OCI-LY3 (cell line): ENCODE results near the gene IQSEC1.

Experiments used
- EZH2phosphoT487 ChIP-seq: fragments of 200-600 bp; shearing (Covaris generic); IDR thresholded peaks from 2 replicates; pipeline ENCODE4 v1.6.1; 2018; ENCODE audit warnings: antibody characterized with exemption, mixed run types, low read depth
- TF ChIP-seq, protein P1 (sequence below): fragments of 200-600, 300-600 bp; sonication (generic); IDR thresholded peaks from 2 replicates; pipeline ENCODE4 v1.5.1; 2014; ENCODE audit warnings: antibody characterized with exemption, low read length, low read depth

DNA sequence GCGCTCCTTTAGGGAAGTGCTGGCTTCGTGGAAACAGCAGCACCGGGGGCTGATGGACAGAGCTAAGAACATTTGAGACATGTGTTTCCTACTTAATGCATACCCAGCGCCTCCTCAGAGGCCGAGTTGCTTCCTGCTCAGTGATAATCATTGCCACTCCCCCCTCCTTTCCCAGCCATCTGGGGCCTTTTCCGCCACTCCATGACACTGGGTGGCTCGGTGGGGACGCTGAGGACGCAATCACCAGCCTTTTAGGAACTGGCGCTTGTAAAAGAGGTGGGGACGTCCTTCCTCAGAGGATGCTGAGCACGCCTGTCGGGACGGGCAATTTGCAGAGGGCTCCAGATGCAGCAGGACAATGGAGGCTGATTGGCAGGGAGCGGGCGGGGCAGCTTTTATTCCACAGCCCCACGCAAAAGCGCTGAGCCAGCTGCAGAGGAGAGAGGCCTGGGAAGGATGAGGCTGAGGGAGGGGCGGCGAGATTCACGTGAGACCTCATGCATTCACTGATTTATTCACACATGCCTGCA is 22.2 kb upstream of the IQSEC1 start:
- TF ChIP-seq, protein P1, sequence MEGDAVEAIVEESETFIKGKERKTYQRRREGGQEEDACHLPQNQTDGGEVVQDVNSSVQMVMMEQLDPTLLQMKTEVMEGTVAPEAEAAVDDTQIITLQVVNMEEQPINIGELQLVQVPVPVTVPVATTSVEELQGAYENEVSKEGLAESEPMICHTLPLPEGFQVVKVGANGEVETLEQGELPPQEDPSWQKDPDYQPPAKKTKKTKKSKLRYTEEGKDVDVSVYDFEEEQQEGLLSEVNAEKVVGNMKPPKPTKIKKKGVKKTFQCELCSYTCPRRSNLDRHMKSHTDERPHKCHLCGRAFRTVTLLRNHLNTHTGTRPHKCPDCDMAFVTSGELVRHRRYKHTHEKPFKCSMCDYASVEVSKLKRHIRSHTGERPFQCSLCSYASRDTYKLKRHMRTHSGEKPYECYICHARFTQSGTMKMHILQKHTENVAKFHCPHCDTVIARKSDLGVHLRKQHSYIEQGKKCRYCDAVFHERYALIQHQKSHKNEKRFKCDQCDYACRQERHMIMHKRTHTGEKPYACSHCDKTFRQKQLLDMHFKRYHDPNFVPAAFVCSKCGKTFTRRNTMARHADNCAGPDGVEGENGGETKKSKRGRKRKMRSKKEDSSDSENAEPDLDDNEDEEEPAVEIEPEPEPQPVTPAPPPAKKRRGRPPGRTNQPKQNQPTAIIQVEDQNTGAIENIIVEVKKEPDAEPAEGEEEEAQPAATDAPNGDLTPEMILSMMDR: no peak
- no peak for TF ChIP-seq EZH2phosphoT487
